Neural crest cell (in vitro differentiated cells): ENCODE measurements around the gene LDAH. TPM values are rescaled to one million over a fixed set of nuclear protein-coding genes. Genes with fewer than 3 reads are reported as not detected.

Experiments used
- DNase-seq: peaks from one replicate; pipeline ENCODE4 v3.0.0; 2021; ENCODE audit warnings: low read depth, mixed read lengths, low spot score
- H3K27ac Mint-ChIP-seq: one replicate; pipeline ENCODE4 v1.8.0; 2021; ENCODE audit warnings: mild to moderate bottlenecking, mixed read lengths; ENCODE audit not compliant: unreplicated experiment
- H3K27me3 Mint-ChIP-seq: 2 replicates; pipeline ENCODE4 v1.8.0; 2021; ENCODE audit warnings: low read depth, mild to moderate bottlenecking, mixed read lengths
- H3K36me3 Mint-ChIP-seq: 2 replicates; pipeline ENCODE4 v1.8.0; 2021; ENCODE audit warnings: low read depth, mild to moderate bottlenecking, mixed read lengths
- H3K4me1 Mint-ChIP-seq: 2 replicates; pipeline ENCODE4 v1.8.0; 2021; ENCODE audit warnings: mixed read lengths
- H3K4me3 Mint-ChIP-seq: one replicate; pipeline ENCODE4 v1.8.0; 2021; ENCODE audit warnings: mild to moderate bottlenecking, mixed read lengths
- H3K9me3 Mint-ChIP-seq: 2 replicates; pipeline ENCODE4 v1.8.0; 2021; ENCODE audit warnings: mixed read lengths
- long read RNA-seq: library from polyadenylated mRNA; unstranded; transcript quantifications from one replicate; pipeline ENCODE4 v2.0.0, GENCODE V29; 2020
- total RNA-seq: library from RNA; stranded (reverse); gene quantifications from 2 replicates; pipeline ENCODE4 v1.2.1, GENCODE V29; 2021
- TF ChIP-seq, protein P1 (sequence below): fragments of 200-600 bp; sonication (generic); conservative IDR thresholded peaks from 2 replicates; pipeline ENCODE4 v1.5.0; 2021; ENCODE audit warnings: antibody characterized with exemption, mild to moderate bottlenecking

LDAH gene
- total RNA-seq = 49.7 and 50.5 TPM in 2 replicates
- long read RNA-seq, transcript LDAH-209 (6 exons, 3,728 nt) = minor isoform, 13 of 215 reads
- long read RNA-seq, transcript LDAH-211 (6 exons, 3,807 nt) = minor isoform, 12 of 215 reads
- long read RNA-seq, transcript LDAH-201 (7 exons, 2,907 nt) = major isoform, 106 of 215 reads
- long read RNA-seq, transcript LDAH-213 (6 exons, 1,179 nt) = minor isoform, 16 of 215 reads
- long read RNA-seq, partial matches to known transcripts = 42 of 215 reads
- long read RNA-seq, other reads (novel, unspliced or antisense) = 23 of 215 reads

GRCh38 chr2:20822535-20823490, at the start of gene LDAH:
LDAH (minus strand) TSS chr2:20823101; CDS start chr2:20801463, 21,638 bp downstream.
- H3K36me3 Mint-ChIP-seq = peaks cover 16% of the 10 kb centered on the region

DNA sequence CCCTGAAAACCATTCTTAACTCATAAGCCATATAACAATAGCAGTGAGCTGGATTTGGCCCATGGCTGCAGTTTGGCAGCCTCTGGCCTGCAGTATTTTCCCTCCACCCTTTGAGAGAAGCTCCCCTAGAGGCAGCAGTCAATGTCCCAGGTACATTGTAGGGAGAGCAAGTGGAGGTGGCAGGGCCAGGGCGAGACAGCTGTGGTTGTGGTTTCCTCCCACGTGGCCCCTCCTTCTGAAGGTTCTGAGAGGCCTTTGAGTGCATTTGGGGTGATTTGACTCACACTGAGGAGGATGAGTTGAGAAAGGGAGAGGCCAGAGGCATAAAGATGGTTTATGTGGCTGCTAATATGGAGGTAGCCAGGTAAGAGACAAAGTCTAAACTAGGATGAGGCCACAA, 45.5 kb upstream of the LDAH start:
- no peaks in the 10 kb centered on the region for H3K36me3 Mint-ChIP-seq
- H3K4me3 Mint-ChIP-seq = no peak overlapping the region
- no peak overlapping the region for H3K27ac Mint-ChIP-seq
- TF ChIP-seq, protein P1, sequence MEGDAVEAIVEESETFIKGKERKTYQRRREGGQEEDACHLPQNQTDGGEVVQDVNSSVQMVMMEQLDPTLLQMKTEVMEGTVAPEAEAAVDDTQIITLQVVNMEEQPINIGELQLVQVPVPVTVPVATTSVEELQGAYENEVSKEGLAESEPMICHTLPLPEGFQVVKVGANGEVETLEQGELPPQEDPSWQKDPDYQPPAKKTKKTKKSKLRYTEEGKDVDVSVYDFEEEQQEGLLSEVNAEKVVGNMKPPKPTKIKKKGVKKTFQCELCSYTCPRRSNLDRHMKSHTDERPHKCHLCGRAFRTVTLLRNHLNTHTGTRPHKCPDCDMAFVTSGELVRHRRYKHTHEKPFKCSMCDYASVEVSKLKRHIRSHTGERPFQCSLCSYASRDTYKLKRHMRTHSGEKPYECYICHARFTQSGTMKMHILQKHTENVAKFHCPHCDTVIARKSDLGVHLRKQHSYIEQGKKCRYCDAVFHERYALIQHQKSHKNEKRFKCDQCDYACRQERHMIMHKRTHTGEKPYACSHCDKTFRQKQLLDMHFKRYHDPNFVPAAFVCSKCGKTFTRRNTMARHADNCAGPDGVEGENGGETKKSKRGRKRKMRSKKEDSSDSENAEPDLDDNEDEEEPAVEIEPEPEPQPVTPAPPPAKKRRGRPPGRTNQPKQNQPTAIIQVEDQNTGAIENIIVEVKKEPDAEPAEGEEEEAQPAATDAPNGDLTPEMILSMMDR = no peak
- peaks cover 94% of the 10 kb centered on the region for H3K27me3 Mint-ChIP-seq
- no peak for DNase-seq
- H3K4me1 Mint-ChIP-seq = no peaks in the 10 kb centered on the region
- peaks cover 4% of the 10 kb centered on the region for H3K9me3 Mint-ChIP-seq

More at GRCh38 chr2:20822535-20823490, at the start of gene LDAH:
- H3K27ac Mint-ChIP-seq = peak within 1 kb of the TSS; percentile 99
- H3K4me1 Mint-ChIP-seq = peaks cover 16% of the 10 kb centered on the region
- peaks cover 24% of the 10 kb centered on the region for H3K27me3 Mint-ChIP-seq
- DNase-seq = peak; percentile 86
- H3K9me3 Mint-ChIP-seq = no peaks in the 10 kb centered on the region
- TF ChIP-seq, protein P1 = no peak
- H3K4me3 Mint-ChIP-seq = peak within 1 kb of the TSS; percentile 99

DNA sequence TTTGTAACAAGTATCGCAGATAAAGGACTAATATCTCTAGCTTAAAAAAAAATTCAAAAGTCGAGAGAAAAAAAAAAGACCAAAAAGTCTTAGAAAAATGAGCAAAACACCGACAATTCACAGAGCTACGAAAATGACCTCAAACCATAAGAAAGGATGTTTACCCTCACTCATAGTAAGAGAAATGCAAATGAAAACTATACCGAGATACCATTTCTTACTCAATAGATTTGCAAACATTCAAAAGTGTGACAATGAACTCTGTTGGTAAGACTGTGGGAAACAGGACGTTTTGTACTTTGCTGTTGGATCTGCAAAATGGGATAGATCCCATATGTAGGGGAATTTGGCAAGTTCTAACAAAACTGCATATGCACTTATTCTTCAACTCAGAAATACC, 39.9 kb upstream of the LDAH start:
- Mint-ChIP-seq H3K9me3 (peaks cover 4% of the 10 kb centered on the region), H3K4me3 (no peak overlapping the region), H3K27me3 (peaks cover 70% of the 10 kb centered on the region), H3K27ac (no peak overlapping the region), H3K4me1 (no peaks in the 10 kb centered on the region), H3K36me3 (no peaks in the 10 kb centered on the region)
- DNase-seq = no peak
- TF ChIP-seq, protein P1 = no peak

DNA sequence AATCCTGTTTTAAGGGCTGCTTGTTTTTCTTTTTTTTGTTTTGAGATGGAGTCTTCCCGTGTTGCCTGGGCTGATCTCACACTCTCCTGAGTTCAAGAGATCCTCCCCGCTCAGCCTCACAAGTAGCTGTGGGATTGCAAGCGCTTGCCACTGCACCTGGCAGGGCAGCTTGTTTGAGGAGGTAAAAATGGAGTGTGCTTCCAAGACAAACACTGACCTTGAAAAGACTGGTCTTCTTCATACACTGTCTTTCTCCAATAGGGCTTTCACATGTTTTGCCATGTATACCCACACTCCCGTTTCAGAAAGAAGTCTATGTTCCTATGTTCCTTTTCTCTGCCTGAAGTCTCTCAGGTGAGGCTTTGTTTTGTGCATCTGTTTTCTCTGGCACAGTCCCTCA, 32.6 kb upstream of the LDAH start:
- H3K27me3 Mint-ChIP-seq = peaks cover 29% of the 10 kb centered on the region
- TF ChIP-seq, protein P1 = no peak
- H3K9me3 Mint-ChIP-seq = no peaks in the 10 kb centered on the region

DNA sequence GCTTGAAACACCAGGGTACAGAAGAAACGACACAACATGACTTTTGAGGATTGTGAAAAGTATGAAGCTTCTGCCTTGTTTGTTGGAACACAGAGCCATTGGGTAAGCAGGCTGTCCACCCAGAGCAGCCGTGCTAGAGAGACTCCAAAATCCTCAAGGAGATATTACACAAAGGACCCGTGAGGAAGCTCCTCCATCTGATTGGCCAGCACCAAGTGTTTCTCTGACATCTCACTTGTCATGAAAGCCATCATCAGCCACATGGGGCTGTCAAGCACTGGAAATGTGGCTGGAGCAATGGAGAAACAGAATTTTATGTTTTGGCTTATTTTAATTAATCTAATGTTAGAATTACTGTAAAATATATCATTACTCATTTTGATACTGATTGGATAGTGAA, 29.8 kb upstream of the LDAH start:
- peaks cover 52% of the 10 kb centered on the region for H3K27me3 Mint-ChIP-seq
- TF ChIP-seq, protein P1 = no peak
- no peak for DNase-seq
- H3K9me3 Mint-ChIP-seq = no peaks in the 10 kb centered on the region
- no peaks in the 10 kb centered on the region for H3K36me3 Mint-ChIP-seq
- H3K4me1 Mint-ChIP-seq = no peaks in the 10 kb centered on the region
- no peak overlapping the region for H3K27ac Mint-ChIP-seq
- H3K4me3 Mint-ChIP-seq = no peak overlapping the region

More for the DNA sequence above, 32.6 kb upstream of the LDAH start:
- DNase-seq = no peak
- no peak overlapping the region for H3K27ac Mint-ChIP-seq
- H3K4me1 Mint-ChIP-seq = no peaks in the 10 kb centered on the region
- no peaks in the 10 kb centered on the region for H3K36me3 Mint-ChIP-seq
- no peak overlapping the region for H3K4me3 Mint-ChIP-seq
